ENCODE results near the gene EIF4E2.

DNA sequence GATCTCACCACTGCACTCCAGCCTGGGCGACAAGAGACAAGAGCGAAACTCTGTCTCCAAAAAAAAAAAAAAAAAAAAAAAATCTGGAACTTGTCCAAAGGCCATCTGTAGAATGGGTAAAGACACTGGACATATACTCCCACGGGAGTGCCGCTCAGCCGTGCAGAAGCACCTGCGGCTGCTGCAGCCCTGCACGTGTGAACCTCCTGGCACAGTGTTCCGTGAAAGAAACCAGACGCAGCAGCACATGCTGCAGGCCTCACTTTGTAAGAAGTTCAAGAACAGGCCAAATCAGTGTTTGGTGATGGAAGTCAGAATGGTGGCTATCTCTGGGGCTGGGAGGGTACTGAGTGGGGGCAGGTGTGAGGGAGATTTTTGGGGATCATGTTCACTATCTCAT is 18.1 kb upstream of the EIF4E2 start:
- TF ChIP-seq, protein P1, sequence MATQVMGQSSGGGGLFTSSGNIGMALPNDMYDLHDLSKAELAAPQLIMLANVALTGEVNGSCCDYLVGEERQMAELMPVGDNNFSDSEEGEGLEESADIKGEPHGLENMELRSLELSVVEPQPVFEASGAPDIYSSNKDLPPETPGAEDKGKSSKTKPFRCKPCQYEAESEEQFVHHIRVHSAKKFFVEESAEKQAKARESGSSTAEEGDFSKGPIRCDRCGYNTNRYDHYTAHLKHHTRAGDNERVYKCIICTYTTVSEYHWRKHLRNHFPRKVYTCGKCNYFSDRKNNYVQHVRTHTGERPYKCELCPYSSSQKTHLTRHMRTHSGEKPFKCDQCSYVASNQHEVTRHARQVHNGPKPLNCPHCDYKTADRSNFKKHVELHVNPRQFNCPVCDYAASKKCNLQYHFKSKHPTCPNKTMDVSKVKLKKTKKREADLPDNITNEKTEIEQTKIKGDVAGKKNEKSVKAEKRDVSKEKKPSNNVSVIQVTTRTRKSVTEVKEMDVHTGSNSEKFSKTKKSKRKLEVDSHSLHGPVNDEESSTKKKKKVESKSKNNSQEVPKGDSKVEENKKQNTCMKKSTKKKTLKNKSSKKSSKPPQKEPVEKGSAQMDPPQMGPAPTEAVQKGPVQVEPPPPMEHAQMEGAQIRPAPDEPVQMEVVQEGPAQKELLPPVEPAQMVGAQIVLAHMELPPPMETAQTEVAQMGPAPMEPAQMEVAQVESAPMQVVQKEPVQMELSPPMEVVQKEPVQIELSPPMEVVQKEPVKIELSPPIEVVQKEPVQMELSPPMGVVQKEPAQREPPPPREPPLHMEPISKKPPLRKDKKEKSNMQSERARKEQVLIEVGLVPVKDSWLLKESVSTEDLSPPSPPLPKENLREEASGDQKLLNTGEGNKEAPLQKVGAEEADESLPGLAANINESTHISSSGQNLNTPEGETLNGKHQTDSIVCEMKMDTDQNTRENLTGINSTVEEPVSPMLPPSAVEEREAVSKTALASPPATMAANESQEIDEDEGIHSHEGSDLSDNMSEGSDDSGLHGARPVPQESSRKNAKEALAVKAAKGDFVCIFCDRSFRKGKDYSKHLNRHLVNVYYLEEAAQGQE (IDR thresholded peaks at IDR 0.05; ENCODE audit: low read depth) = no peak
- no peak for TF ChIP-seq FOXM1 (IDR thresholded peaks at IDR 0.05; ENCODE audit: borderline replicate concordance, low read depth)
- TF ChIP-seq RAD21 (IDR thresholded peaks at IDR 0.05; ENCODE audit: low read depth) = no peak
- TF ChIP-seq, protein P2, sequence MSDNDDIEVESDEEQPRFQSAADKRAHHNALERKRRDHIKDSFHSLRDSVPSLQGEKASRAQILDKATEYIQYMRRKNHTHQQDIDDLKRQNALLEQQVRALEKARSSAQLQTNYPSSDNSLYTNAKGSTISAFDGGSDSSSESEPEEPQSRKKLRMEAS (IDR thresholded peaks at IDR 0.05) = no peak
- no peak for TF ChIP-seq YY1 (IDR thresholded peaks at IDR 0.05; ENCODE audit: low read depth)
- no peak for TF ChIP-seq TAF1 (IDR thresholded peaks at IDR 0.05; ENCODE audit: low read depth)
- TF ChIP-seq, protein P3, sequence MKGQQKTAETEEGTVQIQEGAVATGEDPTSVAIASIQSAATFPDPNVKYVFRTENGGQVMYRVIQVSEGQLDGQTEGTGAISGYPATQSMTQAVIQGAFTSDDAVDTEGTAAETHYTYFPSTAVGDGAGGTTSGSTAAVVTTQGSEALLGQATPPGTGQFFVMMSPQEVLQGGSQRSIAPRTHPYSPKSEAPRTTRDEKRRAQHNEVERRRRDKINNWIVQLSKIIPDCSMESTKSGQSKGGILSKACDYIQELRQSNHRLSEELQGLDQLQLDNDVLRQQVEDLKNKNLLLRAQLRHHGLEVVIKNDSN (IDR thresholded peaks at IDR 0.05) = no peak
- no peak for TF ChIP-seq TCF12 (IDR thresholded peaks at IDR 0.05; ENCODE audit: low read depth)
- TF ChIP-seq CEBPB (IDR thresholded peaks at IDR 0.05) = no peak
- TF ChIP-seq EP300 (IDR thresholded peaks at IDR 0.05; ENCODE audit: borderline replicate concordance) = no peak

Data from Ishikawa (cell line).